Measurements from ENCODE around the gene KIF13A. TPM values are rescaled to one million over a fixed set of nuclear protein-coding genes. Genes with fewer than 3 reads are reported as not detected.
"Not testable (repeated sequence)": the region's sequence is repeated elsewhere in the genome, so short reads cannot be mapped to it uniquely, and the experiment has no call there.

KIF13A gene
- polyA plus RNA-seq, 5 donors = 36.4 to 54.7 (median 43.5) TPM

DNA sequence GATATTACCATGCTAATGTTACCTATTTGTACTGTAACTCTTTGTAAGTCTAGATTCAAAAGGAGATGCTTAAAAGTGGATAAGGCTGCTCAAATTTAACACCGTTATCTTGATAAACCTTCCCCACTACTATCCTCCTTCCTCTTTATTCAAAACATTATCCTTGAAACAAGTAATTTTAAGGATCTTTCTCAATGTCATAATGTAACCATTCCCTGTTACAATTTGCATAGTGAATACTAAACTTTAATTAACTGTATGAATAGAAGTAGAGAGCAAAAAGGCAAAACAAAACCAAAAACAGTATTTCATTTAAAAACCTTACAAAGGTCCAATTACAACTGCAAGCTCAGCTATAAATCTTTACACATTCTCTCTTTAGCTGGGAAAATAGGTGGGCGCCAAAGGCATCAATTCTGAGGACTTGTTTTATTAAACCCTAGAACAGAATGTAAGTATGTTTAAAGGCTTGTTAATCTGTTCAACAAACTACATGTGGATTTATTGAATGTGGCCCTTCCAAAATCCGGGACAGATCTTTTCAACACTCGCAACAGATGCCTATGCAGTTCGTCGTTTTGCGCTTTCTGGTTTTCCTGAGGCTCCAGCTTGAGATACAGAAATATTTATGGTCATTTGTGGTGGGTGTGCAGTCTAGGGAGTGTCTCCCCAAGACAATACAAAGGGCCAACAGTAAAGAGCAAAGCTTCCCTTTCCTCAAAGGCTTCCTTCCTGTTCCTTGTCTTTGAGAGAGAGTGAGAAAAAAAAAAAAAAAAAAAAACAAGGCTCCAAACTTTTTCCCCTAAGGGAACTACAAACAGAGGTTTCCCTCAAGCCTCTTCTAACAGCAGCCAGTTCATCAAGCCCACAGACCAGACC lies 15.1 kb downstream of the KIF13A start:
- DNase-seq = no peak

DNA sequence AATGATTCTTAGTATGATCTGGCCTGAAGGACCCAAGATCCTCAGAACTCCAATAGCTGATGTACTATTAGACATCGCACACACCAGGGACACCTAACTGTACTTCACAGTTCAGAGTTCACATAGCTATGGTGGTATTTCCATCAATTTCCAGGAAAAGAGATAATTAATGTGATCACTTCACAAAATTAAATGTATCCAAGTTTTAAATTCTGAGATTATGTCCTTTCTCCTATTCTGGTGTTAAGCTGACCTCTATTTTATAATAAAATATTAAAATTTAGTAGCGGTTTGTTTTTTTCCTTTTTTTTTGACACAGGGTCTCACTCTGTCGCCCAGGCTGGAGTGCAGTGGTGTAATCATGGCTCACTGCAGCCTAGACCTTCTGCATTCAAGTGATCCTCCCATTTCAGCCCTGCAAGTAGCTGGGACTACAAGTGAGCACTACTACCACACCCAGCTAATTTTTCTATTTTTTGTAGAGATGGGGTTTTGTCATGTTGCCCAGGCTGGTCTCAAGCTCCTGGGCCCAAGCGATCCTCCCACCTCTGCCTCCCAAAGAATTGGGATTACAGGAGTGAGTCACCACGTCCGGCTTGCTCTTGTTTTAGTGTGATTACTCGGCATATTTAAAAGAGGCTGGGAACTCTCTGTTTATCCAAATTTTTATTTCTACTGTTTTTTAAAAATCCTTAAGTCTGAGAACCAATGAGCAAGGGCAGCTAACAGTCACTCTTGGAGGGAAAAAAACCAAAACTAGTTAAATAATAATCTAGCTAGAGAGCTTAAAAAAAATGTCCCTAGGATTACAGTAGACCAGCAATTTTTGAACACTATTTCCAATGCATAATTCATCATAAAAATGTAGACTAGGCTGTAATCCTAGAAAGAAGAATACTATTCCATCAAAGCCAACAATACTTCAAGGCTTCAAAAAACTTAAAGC lies 16.0 kb downstream of the KIF13A start:
- DNase-seq = no peak

- no peak for DNase-seq
Observed at GRCh38 chr6:17968876-17969275, 18.6 kb downstream of the KIF13A start.

DNA sequence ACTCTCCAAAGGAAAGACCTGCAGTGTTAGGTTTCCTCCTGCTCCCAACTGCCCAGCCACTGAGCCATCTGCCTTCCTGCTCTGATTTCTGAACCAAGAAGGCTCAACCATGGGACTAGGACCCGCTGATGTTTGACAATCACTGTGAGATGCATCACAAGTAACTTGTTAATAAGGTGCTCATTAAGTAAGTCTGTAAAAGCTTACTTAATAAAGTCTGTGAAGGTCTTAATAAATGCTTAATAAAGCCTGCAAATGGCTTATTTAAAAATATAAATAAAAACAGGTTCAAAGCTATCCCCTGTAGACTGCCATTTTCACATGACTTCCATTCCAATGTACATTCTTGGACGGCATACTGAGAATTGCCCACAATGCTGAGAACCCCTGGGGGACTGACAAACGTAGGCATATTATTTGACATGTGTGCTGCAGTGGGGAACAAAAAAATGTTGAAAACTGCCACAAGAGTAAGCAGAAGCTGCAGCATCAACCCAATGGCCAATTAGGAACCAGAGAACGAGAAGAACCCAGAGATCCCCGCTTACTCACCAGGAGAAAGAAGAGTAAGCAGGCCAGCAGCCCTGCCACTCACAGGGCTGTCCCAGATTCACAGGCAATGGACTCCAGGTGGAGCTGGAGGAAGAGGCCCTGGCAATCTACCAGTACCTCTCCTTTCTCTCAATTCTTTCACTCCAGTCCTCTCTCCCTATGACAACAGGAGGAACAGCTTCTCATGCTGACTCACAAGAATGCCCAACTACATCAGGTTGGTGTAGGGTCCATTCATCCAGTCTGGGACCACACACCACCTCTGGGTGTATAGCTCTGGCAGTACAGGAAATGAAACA lies 19.5 kb downstream of the KIF13A start:
- DNase-seq = no peak

DNA sequence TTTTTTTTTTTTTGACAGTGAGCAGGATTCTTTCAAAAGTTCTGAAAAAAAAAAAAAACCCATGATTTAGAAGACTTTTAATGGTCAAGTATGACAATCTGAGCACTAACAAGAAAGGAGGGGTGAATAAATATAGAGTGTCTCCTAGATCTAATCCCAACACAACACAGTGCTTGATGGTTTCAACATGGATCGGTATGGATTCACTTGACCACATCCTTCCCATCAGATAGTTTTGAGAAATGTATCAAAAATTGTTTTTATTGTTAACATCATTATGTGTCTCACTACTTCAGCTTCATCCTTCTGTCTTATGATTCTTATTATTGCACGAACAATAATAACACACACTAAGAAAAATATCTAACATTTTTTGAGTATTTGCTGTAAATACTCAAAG lies 21.0 kb downstream of the KIF13A start:
- DNase-seq = no peak

DNA sequence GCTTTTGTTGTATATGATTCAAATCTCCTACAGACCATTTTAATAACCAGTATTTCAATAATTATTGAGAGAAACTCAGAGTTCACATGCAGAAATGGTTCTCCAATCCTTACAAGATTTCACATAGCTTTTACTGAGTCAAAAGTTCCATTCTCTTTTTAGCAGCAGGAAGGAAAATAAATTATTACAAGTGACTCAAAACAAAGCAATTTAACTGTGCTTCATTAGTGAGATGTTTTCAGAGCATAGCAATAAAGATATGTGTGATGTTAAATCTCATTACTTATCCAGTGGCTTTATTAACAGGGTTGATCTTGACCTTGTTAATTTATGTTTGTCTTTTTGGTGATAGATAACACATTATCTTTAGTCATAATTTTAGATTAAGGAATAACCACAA lies 22.0 kb downstream of the KIF13A start:
- no peak for DNase-seq

- no peak for DNase-seq
Observed at GRCh38 chr6:17964633-17965032, 22.8 kb downstream of the KIF13A start.

- no peak for DNase-seq
Observed at GRCh38 chr6:17962436-17963031, 24.9 kb downstream of the KIF13A start.

DNA sequence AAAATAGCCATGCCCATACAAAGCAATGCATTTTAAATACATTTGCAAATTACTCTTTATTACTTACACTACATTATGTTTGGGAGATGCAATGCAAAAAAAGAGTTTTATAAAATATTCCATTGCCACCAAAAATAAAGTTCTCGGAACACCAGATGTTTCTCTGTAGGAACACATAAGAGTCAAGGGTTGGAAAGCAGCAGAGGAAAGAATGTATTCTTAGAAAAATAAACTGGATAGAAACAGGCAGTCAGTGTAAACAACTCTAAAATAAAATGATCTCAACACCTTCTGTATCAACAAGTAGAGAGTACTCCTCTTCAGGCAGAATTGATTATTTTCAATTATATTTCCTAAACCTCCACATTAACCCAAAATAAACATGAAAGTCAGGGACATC lies 28.1 kb downstream of the KIF13A start:
- peak; percentile 73 to 84 for DNase-seq

DNA sequence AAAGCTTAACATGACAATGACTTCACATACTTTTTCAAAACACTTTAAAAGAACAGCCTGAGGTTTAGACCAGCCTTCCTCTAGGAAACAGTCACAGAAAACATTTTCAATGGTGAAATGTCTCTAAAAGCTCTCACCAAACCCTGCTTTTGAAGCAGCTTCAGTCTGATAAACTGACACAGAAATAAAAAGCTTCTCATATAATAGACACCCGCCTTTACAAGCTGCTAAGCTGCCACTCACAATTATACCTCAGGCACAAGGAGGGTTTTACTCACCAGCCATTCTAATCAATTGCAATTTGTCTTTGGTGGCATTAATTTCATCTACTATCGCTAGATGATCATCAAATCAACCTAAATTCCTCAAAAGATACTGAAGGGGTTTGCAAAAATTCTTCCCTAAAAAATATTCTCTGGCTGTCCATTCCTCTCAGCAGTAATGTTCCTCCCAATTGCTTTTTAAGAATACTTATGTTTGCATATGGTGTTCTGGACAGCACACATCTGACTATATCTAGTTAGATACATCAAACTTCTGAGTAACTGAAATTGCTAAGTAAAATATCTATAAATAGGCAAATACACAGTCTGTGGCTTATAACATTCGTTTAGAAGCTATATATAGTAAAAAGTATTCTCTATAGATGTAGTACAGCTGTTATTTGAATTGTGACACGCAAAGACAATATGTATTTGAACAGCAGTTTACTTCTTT lies 29.4 kb downstream of the KIF13A start:
- peak; percentile 55 to 72 for DNase-seq

DNA sequence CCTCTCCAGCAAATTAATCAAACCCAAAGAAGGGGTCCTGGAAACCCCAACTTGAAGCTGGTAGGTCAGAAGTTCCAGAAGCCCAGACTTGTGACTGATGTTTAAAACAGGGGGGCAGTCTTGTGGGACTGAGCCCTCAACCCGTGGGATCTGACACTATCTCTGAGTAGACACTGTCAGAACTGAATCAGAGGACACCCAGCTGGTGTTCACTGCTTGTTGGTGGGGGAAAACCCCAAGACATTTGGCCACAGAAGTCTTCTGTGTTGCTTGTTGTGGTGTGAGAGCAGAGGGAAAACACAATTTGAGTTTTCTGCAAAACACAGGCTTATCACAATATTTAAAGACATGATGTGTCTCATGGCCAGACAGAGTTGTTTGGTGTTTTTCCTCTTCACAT lies 29.9 kb downstream of the KIF13A start:
- peak; percentile 56 to 70 for DNase-seq

- no peak for DNase-seq
Observed at GRCh38 chr6:17957086-17957485, 30.3 kb downstream of the KIF13A start.

- DNase-seq = no peak
Observed at GRCh38 chr6:17950095-17950494, 37.3 kb downstream of the KIF13A start.

DNA sequence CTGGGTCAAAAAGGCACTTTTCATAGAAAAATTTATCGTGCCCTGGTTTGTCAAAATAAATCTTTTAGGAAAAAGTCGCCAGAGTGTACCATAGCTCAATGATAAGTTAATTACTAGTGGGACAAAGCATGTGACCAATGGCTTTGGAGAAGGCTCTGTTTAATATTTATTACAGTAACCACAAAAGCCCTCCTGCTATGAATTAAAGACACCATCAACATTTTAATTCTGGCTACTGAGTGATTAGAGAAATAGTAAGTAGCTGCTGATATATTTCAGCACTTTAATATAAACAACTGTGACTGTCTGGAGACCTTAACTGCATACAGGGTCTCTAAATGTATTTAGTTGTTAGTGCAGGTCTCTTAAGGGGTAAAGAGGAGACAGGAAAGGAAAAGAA lies 38.3 kb downstream of the KIF13A start:
- no peak for DNase-seq

GRCh38 chr6:17948725-17949124 lies 38.7 kb downstream of the KIF13A start:
- DNase-seq = no peak

DNA sequence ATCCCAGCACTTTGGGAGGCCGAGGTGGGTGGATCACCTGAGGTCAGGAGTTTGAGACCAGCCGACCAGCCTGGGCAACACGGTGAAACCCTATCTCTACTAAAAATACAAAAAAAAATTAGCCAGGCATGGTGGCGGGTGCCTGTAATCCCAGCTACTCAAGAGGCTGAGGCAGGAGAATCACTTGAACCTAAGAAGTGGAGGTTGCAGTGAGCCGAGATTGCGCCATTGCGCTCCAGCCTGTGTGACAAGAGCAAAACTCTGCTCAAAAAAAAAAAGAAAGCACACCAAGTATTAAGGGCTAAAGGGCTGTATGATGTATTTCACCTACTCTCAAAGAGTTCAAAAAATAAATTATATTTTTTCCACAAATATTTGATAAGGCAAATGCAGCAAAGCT lies 39.9 kb downstream of the KIF13A start:
- DNase-seq = not testable (repeated sequence)

DNA sequence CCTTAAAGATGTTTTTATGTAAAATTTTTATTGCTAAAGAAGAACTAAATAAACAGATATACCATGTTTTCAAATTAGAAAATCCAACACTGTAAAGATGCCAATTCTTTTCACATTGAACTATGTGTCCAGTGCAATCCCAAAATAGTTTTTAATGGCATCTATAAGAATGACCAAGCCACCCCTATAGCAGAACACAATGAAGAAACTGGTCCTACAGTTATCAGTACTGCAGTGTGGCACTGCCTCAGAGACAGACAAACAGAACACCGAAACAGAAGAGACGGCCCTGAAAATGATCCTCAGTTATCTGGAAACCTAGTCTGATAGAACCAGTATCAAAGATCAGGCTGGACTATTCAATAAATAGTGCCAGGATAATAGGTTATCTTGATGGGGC lies 41.9 kb downstream of the KIF13A start:
- no peak for DNase-seq

DNA sequence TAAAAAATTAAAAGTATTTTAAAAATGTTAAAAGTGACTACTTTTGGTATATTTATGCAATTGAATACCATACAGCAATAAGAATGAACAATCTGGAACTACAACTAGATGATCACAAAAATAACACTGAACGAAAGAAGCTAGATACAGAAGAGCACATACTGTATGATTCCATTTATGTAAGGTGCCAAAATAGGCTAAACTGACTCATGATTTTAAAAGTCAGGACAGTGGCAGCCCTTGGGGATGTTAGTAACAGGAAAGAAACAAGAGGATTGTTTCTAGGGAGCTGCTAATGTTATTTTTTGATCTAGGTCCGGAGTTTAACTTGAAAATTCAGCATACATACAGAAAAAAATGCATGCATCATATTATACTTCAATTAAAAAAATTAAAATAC lies 42.3 kb downstream of the KIF13A start:
- no peak for DNase-seq

GRCh38 chr6:17941318-17941717 lies 46.1 kb downstream of the KIF13A start:
- no peak for DNase-seq

DNA sequence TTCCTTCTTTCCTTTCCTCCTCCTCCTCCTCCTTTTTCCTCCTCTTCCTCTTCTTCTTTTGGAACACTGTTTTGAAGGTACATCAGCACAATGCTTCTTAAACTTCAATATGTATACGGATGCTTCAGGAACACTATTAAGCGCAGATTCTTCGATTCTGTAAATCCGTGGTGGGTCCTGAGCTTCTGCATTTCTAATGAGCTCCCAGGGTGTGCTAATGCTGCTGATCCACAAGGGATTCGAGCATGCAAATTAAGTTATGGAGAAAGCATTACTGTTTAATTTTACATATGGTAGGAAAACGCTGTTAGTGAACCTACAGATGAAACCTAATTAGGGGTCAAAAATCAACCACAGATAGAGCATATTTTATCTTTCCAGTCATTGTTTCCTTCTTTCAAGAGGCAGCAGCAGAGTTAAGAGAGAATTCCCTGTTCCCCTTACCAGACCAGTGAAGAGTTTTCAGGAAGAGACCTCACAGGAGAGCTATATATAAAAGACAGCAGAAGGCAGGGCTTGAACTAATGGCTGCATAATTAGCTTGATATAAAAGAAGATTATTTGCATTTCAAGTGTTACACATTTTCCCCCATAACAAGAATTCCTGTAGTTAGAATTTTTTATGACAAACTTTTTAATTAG lies 47.2 kb downstream of the KIF13A start:
- DNase-seq = no peak

All from right lung (tissue), 5 donors.